ENCODE data around the gene SELENOO. TPM values are rescaled to one million over a fixed set of nuclear protein-coding genes. Genes with fewer than 3 reads are reported as not detected.

SELENOO gene
- total and polyA plus RNA-seq, 2 donors (not counting 1 experiment from before 2014, with no cell fraction given): 62.1 to 74.6 TPM

DNA sequence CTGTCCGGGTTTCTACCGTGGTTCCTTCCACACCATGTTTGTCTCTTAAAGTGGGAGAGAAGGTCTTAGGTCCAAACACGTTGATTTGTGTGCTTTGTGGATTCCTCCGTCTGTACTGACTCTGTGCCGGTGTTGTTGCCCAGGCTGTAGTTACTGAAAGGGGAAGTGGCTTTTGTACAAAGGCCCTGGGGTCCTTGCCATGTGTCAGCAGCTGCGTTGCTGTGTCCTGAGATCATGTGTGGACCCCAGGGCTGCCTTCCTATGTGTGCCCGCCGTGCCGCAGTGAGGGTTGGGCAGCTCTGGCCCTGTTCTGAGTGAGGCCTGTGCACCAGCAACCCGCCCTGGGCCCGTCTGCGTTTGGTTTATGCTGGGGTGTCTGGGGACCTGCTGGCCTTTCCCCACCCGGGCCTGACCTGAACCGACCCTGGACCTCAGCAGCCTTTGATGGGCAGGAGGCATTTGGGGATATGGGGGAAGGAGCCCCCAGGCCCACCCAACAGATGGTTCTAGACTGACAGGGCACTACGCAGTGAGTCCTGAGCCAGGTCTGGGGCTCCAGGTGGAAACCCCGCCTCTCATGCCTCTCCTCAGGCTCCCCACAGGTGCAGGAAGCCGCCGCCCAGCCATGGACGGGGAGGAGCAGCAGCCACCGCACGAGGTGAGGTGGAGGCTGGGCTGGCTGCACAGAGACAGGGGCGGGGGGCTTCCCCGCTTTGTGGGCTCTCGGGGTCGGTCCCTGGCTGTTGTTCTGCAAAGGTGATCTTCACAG lies 8.2 kb upstream of the SELENOO start:
- Histone ChIP-seq H3K79me2 (ENCODE audit: control insufficient read depth, insufficient read depth, low read length) (peaks cover 19% of the 10 kb centered on the region), H3K9ac (ENCODE audit: low read length) (peak overlapping the region; percentile 67)
- intact Hi-C loops (cut with micrococcal nuclease): loop anchor here (5.0 kb wide), 1 partner anchor 340 kb away; the partner anchor contains the start of gene ZBED4

More for the DNA sequence above, 8.2 kb upstream of the SELENOO start:
- Histone ChIP-seq H4K20me1 (ENCODE audit: control insufficient read depth, insufficient read depth, low read length, poor library complexity, severe bottlenecking) (peaks cover 7% of the 10 kb centered on the region), H3K4me1 (ENCODE audit: control insufficient read depth in 2 of 2, insufficient read depth in 2 of 2, low read length in 2 of 2) (peaks cover 71 to 87% of the 10 kb centered on the region in 2 donors), H3K36me3 (replicated peaks in 1 of 2; ENCODE audit: control extremely low read depth in 1 of 2, control insufficient read depth in 1 of 2, extremely low read depth in 1 of 2, insufficient read depth in 2 of 2, low read length in 1 of 2) (peaks cover 0 to 33% of the 10 kb centered on the region in 2 experiments), H3K27me3 (replicated peaks in 1 of 4; ENCODE audit: control extremely low read depth in 1 of 4, control insufficient read depth in 3 of 4, insufficient read depth in 4 of 4, low read length in 3 of 4) (no peaks in the 10 kb centered on the region), H2AFZ (ENCODE audit: insufficient read depth, low read depth, low read length, poor library complexity, severe bottlenecking) (no peak overlapping the region), H3K9me3 (ENCODE audit: control extremely low read depth in 1 of 3, control insufficient read depth in 2 of 3, insufficient read depth in 1 of 3, low read length in 2 of 3) (peaks cover 0 to 2% (median 0%) of the 10 kb centered on the region in 3 donors), H3K4me2 (replicated peaks; ENCODE audit: low read depth, low read length, poor library complexity, severe bottlenecking) (peak overlapping the region; percentile 98), H3K27ac (ENCODE audit: low read length in 2 of 2) (peak overlapping the region; percentile 99 to 100), H3K4me3 (ENCODE audit: control extremely low read depth in 1 of 5, extremely low read depth in 1 of 5, insufficient read depth in 1 of 5, low read depth in 2 of 5, low read length in 4 of 5) (peak overlapping the region in 4 of 5 experiments; percentile 29 to 55 (median 35))
- 7% methylated on average over 23 of the region's 25 CpGs for WGBS (ENCODE audit: insufficient coverage)
- peak overlapping the region; percentile 99 for H3K27ac Mint-ChIP-seq
- POLR2A ChIA-PET: interaction anchor here (0.5 to 4.6 kb wide), 10 partner anchors 9 to 277 kb away, joined by 3 to 54 read pairs (median 5); partner anchors contain the start of genes HDAC10, PANX2 and SELENOO
- peak overlapping the region; percentile 86 for H3K4me3 Mint-ChIP-seq
- ATAC-seq (ENCODE audit: low read depth): peak; percentile 12
- TF ChIP-seq, protein P1, sequence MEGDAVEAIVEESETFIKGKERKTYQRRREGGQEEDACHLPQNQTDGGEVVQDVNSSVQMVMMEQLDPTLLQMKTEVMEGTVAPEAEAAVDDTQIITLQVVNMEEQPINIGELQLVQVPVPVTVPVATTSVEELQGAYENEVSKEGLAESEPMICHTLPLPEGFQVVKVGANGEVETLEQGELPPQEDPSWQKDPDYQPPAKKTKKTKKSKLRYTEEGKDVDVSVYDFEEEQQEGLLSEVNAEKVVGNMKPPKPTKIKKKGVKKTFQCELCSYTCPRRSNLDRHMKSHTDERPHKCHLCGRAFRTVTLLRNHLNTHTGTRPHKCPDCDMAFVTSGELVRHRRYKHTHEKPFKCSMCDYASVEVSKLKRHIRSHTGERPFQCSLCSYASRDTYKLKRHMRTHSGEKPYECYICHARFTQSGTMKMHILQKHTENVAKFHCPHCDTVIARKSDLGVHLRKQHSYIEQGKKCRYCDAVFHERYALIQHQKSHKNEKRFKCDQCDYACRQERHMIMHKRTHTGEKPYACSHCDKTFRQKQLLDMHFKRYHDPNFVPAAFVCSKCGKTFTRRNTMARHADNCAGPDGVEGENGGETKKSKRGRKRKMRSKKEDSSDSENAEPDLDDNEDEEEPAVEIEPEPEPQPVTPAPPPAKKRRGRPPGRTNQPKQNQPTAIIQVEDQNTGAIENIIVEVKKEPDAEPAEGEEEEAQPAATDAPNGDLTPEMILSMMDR (IDR thresholded peaks at IDR 0.05): no peak
- TF ChIP-seq EZH2 (IDR thresholded peaks at IDR 0.05; ENCODE audit: borderline replicate concordance, insufficient read depth, low read depth, low read length, poor library complexity, severe bottlenecking): no peak
- DNase-seq: peak; percentile 86
- no peaks in the 10 kb centered on the region for H3K27me3 Mint-ChIP-seq
- H3K9me3 Mint-ChIP-seq (ENCODE audit: insufficient read depth): no peaks in the 10 kb centered on the region
- peaks cover 53% of the 10 kb centered on the region for H3K4me1 Mint-ChIP-seq
- CTCF ChIA-PET: interaction anchor here (1.2 to 4.0 kb wide), 6 partner anchors 15 to 333 kb away, joined by 3 to 41 read pairs (median 7); partner anchors contain the start of genes PANX2 and SCO2
